Ovary (tissue), 9 donors: Measurements from ENCODE around the gene PSMA2. TPM values are rescaled to one million over a fixed set of nuclear protein-coding genes. Genes with fewer than 3 reads are reported as not detected.

Experiments used
- DNase-seq, 5 donors: peaks; one replicate each; pipeline ENCODE4 v3.0.0-alpha.2; 2019 to 2020
- H3K27ac ChIP-seq, 2 donors: fragments of 200-600 bp; one replicate each; pipeline versions ENCODE4 v1.5.1 to v1.8.0; 2019 to 2022
- H3K27me3 ChIP-seq: fragments of 200-600 bp; one replicate; pipeline ENCODE4 v1.8.0; 2022
- H3K36me3 ChIP-seq: fragments of 200-600 bp; sonication (generic); one replicate; pipeline ENCODE4 v1.5.1; 2019
- H3K4me1 ChIP-seq: one replicate; pipeline ENCODE4 v1.8.1; 2013; ENCODE audit warnings: mild to moderate bottlenecking, moderate library complexity; ENCODE audit not compliant: insufficient read depth
- H3K4me3 ChIP-seq: fragments of 200-600 bp; sonication (generic); one replicate; pipeline ENCODE4 v1.5.1; 2017
- H3K9me3 ChIP-seq, 2 donors: fragments of 200-600 bp in 1 of 2; sonication (generic) in 1 of 2; one replicate each; pipeline versions ENCODE4 v1.5.1 to v1.8.1; 2013 to 2019; ENCODE audit warnings: mild to moderate bottlenecking in 1 of 2, moderate library complexity in 1 of 2
- CTCF ChIP-seq, 3 donors: fragments of 450-650 bp in 2 of 3; fragments of 200-600 bp in 1 of 3; IDR thresholded peaks; one replicate each; pipeline versions ENCODE4 v1.5.1 to v1.8.0; 2016 to 2022; ENCODE audit warnings: antibody characterized with exemption in 3 of 3, mild to moderate bottlenecking in 1 of 3
- EP300 ChIP-seq: sonication (generic); formaldehyde crosslinking; IDR thresholded peaks from one replicate; pipeline ENCODE4 v1.6.1; 2017; ENCODE audit warnings: antibody characterized with exemption
- POLR2A ChIP-seq: fragments of 450-650 bp; IDR thresholded peaks from one replicate; pipeline ENCODE4 v1.6.1; 2017; ENCODE audit warnings: antibody characterized with exemption, mild to moderate bottlenecking, moderate library complexity
- WGBS, 3 donors: extraction: QIAGEN DNeasy Blood & Tissue Kit in 1 of 3; methylation state at CpG; one replicate each; pipeline versions ENCODE4 v1.1.5 to v1.1.7; 2013 to 2017; 5-methylcytosine and 5-hydroxymethylcytosine counted together
- intact Hi-C, 4 donors: fragments of 100-400 bp; cut with DNase I; formaldehyde crosslinking; loops; one replicate each; pipeline versions ENCODE4 v1.11.0 to v1.15.1; 2022 to 2023
- polyA plus RNA-seq, 2 donors: library from polyadenylated mRNA; stranded (reverse); fragments of 200-250 nt in 1 of 2; fragments of 350-450 nt in 1 of 2; fragmentation: Illumina TruSeq in 1 of 2; extraction: RNeasy Lipid Tissue Mini Kit (QIAGEN cat#74804) in 1 of 2; gene quantifications; one replicate each; pipeline ENCODE4 v1.2.3, GENCODE V29; 2013 to 2014
- total RNA-seq, 7 donors: library from RNA; depleted of rRNA in 2 of 7; stranded (reverse); fragments of >200 nt in 2 of 7; fragmentation: NEBNext Ultra II Directional in 3 of 7; extraction: Animal tissue kit (Norgen Biotek cat#: 25700) in 3 of 7; gene quantifications; one replicate each; pipeline versions ENCODE4 v1.1.0 to v1.2.4, GENCODE V29; 2016 to 2023
- donor health status: DM: no; HTN: no; CAD: no; lungs with moderate emphysema.
- donor health status: DM: no; HTN: no; CAD: no.
- donor health status: Bipolar disorder and iron deficiency.
- donor health status: DM: yes; HTN: yes; CAD: no.
- donor health status: DM: no; HTN: no; CAD: no.
- donor health status: DM: yes; HTN: yes; CAD: no.

PSMA2 gene
- total and polyA plus RNA-seq, 9 donors: 43.6 to 79.0 (median 53.7) TPM

- H3K27me3 ChIP-seq: no peaks in the 10 kb centered on the region
- peaks cover 0 to 4% of the 10 kb centered on the region in 2 donors for H3K9me3 ChIP-seq
- no peak overlapping the region for H3K4me3 ChIP-seq
- H3K4me1 ChIP-seq: no peaks in the 10 kb centered on the region
- TF ChIP-seq EP300: no peak
- no peak for TF ChIP-seq CTCF (IDR thresholded peaks at IDR 0.05)
- no peak for TF ChIP-seq POLR2A
- no peak for DNase-seq
- no peaks in the 10 kb centered on the region for H3K36me3 ChIP-seq
- WGBS, 3 donors: 78 to 79% (median 78%) methylated on average over 7 of the region's 7 CpGs
- intact Hi-C loops: no loop called here
- no peak overlapping the region for H3K27ac ChIP-seq
Observed at GRCh38 chr7:42869131-42870020, 62.6 kb downstream of the PSMA2 start.

GRCh38 chr7:42868480-42868879 is 63.5 kb downstream of the PSMA2 start:
- H3K36me3 ChIP-seq: no peaks in the 10 kb centered on the region
- no peaks in the 10 kb centered on the region for H3K4me1 ChIP-seq
- H3K27ac ChIP-seq: no peak overlapping the region
- 81 to 87% (median 83%) methylated on average over 1 of the region's 1 CpG for WGBS, 3 donors
- H3K9me3 ChIP-seq: peaks cover 0 to 4% of the 10 kb centered on the region in 2 donors
- intact Hi-C loops: no loop called here
- TF ChIP-seq POLR2A: no peak
- TF ChIP-seq EP300: no peak
- H3K4me3 ChIP-seq: no peak overlapping the region
- H3K27me3 ChIP-seq: no peaks in the 10 kb centered on the region
- DNase-seq: no peak

Other genes with a start within 250 kb of the PSMA2 start
- gene C7orf25, start 20.1 kb downstream of the PSMA2 start, total RNA-seq: 10 to 100 TPM in 1 of 7 donors, 1 to 10 TPM in 6; 5.9 to 11.2 (median 7.9) TPM
- gene C7orf25, start 20.1 kb downstream of the PSMA2 start, polyA plus RNA-seq: 1 to 10 TPM; 2.4 to 6.2 TPM
- gene MRPL32, start 202 bp upstream of the PSMA2 start, total RNA-seq: 10 to 100 TPM; 38.8 to 73.0 (median 44.2) TPM
- 10 to 100 TPM; 64.6 to 75.0 TPM for gene MRPL32, start 202 bp upstream of the PSMA2 start, polyA plus RNA-seq
- 1 to 10 TPM in 5 of 7 donors, under 1 TPM in 1, not detected in 1; 0.31 to 6.4 (median 2.0) TPM for gene HECW1, start 180.5 kb upstream of the PSMA2 start, total RNA-seq
- gene HECW1, start 180.5 kb upstream of the PSMA2 start, polyA plus RNA-seq: under 1 TPM; 0.39 to 0.47 TPM